Thyroid gland (tissue), 4 donors: ENCODE measurements around the gene TSPO2.

Source experiments
- POLR2A ChIP-seq, 2 donors: fragments of 450-650 bp; IDR thresholded peaks; one replicate each; pipeline ENCODE4 v1.6.1; 2017; ENCODE audit warnings: antibody characterized with exemption in 2 of 2, mild to moderate bottlenecking in 2 of 2, moderate library complexity in 1 of 2
- TF ChIP-seq, protein P1 (sequence below), 6 experiments: fragments of 200-600 bp in 3 of 6; fragments of 450-650 bp in 3 of 6; sonication (generic) in 3 of 6; IDR thresholded peaks; one replicate each; pipeline ENCODE4 v1.5.1; 2016 to 2019; ENCODE audit warnings: antibody characterized with exemption in 6 of 6, mild to moderate bottlenecking in 2 of 6, inconsistent platforms in 1 of 6, moderate library complexity in 1 of 6

DNA sequence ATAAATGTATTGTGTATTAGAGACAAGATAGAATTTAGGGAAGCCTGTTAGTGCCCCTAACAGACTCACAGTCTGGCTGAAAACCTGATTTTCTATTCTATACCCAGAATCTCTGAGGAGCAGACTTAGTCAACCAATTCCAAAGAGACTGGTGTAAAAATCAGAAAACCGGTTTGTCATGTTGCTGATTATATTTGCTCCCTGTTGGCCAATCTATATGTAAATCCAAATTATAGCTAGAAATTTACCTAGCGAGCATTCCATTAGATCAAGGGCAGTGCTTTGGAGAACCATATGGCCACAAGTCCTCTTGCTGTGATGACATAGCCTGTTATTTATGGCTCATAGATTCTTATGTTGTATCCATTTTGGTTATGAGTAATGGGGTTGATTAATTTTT, 35.3 kb downstream of the TSPO2 start:
- TF ChIP-seq POLR2A (IDR thresholded peaks at IDR 0.05): no peak
- TF ChIP-seq, protein P1, sequence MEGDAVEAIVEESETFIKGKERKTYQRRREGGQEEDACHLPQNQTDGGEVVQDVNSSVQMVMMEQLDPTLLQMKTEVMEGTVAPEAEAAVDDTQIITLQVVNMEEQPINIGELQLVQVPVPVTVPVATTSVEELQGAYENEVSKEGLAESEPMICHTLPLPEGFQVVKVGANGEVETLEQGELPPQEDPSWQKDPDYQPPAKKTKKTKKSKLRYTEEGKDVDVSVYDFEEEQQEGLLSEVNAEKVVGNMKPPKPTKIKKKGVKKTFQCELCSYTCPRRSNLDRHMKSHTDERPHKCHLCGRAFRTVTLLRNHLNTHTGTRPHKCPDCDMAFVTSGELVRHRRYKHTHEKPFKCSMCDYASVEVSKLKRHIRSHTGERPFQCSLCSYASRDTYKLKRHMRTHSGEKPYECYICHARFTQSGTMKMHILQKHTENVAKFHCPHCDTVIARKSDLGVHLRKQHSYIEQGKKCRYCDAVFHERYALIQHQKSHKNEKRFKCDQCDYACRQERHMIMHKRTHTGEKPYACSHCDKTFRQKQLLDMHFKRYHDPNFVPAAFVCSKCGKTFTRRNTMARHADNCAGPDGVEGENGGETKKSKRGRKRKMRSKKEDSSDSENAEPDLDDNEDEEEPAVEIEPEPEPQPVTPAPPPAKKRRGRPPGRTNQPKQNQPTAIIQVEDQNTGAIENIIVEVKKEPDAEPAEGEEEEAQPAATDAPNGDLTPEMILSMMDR (IDR thresholded peaks at IDR 0.05): no peak
